Uterus (tissue), 4 donors: Measurements from ENCODE around the gene ITPR2. TPM values are rescaled to one million over a fixed set of nuclear protein-coding genes. Genes with fewer than 3 reads are reported as not detected.

Experiments used
- DNase-seq, 2 donors: peaks; one replicate each; pipeline ENCODE4 v3.0.0-alpha.2; 2019 to 2020
- H3K27ac ChIP-seq, 2 donors: fragments of 200-600 bp; sonication (generic); 1 replicate in 1 of 2; 2 replicates in 1 of 2; pipeline ENCODE4 v1.5.1; 2016 to 2018
- H3K27me3 ChIP-seq, 2 donors: fragments of 200-600 bp; sonication (generic); one replicate each; pipeline ENCODE4 v1.5.1; 2018 to 2019; ENCODE audit warnings: control low read depth in 1 of 2
- H3K36me3 ChIP-seq, 2 donors: fragments of 200-600 bp; sonication (generic); one replicate each; pipeline ENCODE4 v1.5.1; 2019; ENCODE audit warnings: control low read depth in 1 of 2
- H3K4me1 ChIP-seq, 2 donors: fragments of 200-600 bp; sonication (generic); one replicate each; pipeline ENCODE4 v1.5.1; 2018 to 2019; ENCODE audit warnings: control low read depth in 1 of 2
- H3K4me3 ChIP-seq, 2 donors: fragments of 200-600 bp; sonication (generic); 1 replicate in 1 of 2; 2 replicates in 1 of 2; pipeline ENCODE4 v1.5.1; 2018 to 2019; ENCODE audit warnings: mild to moderate bottlenecking in 1 of 2
- H3K9me3 ChIP-seq, 2 donors: fragments of 200-600 bp; sonication (generic); one replicate each; pipeline ENCODE4 v1.5.1; 2019; ENCODE audit warnings: control low read depth in 1 of 2
- POLR2A ChIP-seq, 2 donors: fragments of 450-650 bp; IDR thresholded peaks; one replicate each; pipeline ENCODE4 v1.6.1; 2016; ENCODE audit warnings: antibody characterized with exemption in 2 of 2, mild to moderate bottlenecking in 1 of 2, moderate library complexity in 1 of 2
- intact Hi-C: fragments of 100-400 bp; cut with DNase I; formaldehyde crosslinking; loops from one replicate; pipeline ENCODE4 v1.15.1; 2023; ENCODE audit warnings: low total_unique reads
- total RNA-seq, 4 donors: library from RNA; depleted of rRNA in 3 of 4; stranded (reverse); fragments of >200 nt in 3 of 4; gene quantifications; one replicate each; pipeline versions ENCODE4 v1.1.0 to v1.2.4, GENCODE V29; 2014 to 2023
- TF ChIP-seq, protein P1 (sequence below), 4 experiments: fragments of 200-600 bp in 2 of 4; fragments of 450-650 bp in 2 of 4; sonication (generic) in 2 of 4; IDR thresholded peaks; one replicate each; pipeline ENCODE4 v1.5.1; 2016 to 2019; ENCODE audit warnings: antibody characterized with exemption in 4 of 4, mild to moderate bottlenecking in 2 of 4, moderate library complexity in 1 of 4
- donor health status: DM: yes; HTN: yes; CAD: no.

ITPR2 gene
- total RNA-seq, 4 donors from 2014 or later, result 53.5 to 271 (median 60.4) TPM

GRCh38 chr12:26699237-26699636, 133.8 kb downstream of the ITPR2 start:
- Histone ChIP-seq H3K4me3 (no peak overlapping the region), H3K9me3 (no peaks in the 10 kb centered on the region), H3K4me1 (no peaks in the 10 kb centered on the region), H3K27ac (no peak overlapping the region), H3K36me3 (no peaks in the 10 kb centered on the region), H3K27me3 (no peaks in the 10 kb centered on the region)
- intact Hi-C loops, result no loop called here
- no peak for DNase-seq
- TF ChIP-seq, protein P1, sequence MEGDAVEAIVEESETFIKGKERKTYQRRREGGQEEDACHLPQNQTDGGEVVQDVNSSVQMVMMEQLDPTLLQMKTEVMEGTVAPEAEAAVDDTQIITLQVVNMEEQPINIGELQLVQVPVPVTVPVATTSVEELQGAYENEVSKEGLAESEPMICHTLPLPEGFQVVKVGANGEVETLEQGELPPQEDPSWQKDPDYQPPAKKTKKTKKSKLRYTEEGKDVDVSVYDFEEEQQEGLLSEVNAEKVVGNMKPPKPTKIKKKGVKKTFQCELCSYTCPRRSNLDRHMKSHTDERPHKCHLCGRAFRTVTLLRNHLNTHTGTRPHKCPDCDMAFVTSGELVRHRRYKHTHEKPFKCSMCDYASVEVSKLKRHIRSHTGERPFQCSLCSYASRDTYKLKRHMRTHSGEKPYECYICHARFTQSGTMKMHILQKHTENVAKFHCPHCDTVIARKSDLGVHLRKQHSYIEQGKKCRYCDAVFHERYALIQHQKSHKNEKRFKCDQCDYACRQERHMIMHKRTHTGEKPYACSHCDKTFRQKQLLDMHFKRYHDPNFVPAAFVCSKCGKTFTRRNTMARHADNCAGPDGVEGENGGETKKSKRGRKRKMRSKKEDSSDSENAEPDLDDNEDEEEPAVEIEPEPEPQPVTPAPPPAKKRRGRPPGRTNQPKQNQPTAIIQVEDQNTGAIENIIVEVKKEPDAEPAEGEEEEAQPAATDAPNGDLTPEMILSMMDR (IDR thresholded peaks at IDR 0.05), result no peak
- no peak for TF ChIP-seq POLR2A (IDR thresholded peaks at IDR 0.05)

- no peaks in the 10 kb centered on the region for H3K36me3 ChIP-seq
- H3K4me3 ChIP-seq, result no peak overlapping the region
- intact Hi-C loops, result no loop called here
- TF ChIP-seq, protein P1 (IDR thresholded peaks at IDR 0.05), result no peak
- TF ChIP-seq POLR2A (IDR thresholded peaks at IDR 0.05), result no peak
- H3K27ac ChIP-seq, result no peak overlapping the region
- no peaks in the 10 kb centered on the region for H3K4me1 ChIP-seq
- no peaks in the 10 kb centered on the region for H3K27me3 ChIP-seq
- no peaks in the 10 kb centered on the region for H3K9me3 ChIP-seq
- DNase-seq, result no peak
Observed at GRCh38 chr12:26698186-26698585, 134.8 kb downstream of the ITPR2 start.

DNA sequence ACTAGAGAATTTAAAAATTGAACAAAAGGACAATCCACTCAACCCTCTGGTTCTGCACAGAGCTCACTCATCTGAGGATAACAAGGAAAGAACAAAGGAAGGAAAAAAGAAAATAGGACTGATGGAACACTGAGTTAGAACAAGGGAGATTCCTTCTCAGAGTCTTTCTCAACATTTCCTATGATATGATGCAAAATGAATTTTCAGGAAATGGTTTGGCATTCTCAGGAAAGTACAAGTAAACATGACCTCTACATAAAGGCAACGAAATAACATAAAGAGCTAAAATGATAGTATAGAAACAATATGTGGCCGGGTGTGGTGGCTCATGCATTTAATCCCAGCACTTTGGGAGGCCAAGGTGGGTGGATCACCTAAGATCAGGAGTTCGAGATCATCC, 135.8 kb downstream of the ITPR2 start:
- no peaks in the 10 kb centered on the region for H3K4me1 ChIP-seq
- DNase-seq, result no peak
- TF ChIP-seq, protein P1 (IDR thresholded peaks at IDR 0.05), result no peak
- no peak for TF ChIP-seq POLR2A (IDR thresholded peaks at IDR 0.05)
- no peaks in the 10 kb centered on the region for H3K27me3 ChIP-seq
- intact Hi-C loops, result no loop called here
- no peaks in the 10 kb centered on the region for H3K9me3 ChIP-seq
- no peak overlapping the region for H3K4me3 ChIP-seq
- no peaks in the 10 kb centered on the region for H3K36me3 ChIP-seq
- H3K27ac ChIP-seq, result no peak overlapping the region

DNA sequence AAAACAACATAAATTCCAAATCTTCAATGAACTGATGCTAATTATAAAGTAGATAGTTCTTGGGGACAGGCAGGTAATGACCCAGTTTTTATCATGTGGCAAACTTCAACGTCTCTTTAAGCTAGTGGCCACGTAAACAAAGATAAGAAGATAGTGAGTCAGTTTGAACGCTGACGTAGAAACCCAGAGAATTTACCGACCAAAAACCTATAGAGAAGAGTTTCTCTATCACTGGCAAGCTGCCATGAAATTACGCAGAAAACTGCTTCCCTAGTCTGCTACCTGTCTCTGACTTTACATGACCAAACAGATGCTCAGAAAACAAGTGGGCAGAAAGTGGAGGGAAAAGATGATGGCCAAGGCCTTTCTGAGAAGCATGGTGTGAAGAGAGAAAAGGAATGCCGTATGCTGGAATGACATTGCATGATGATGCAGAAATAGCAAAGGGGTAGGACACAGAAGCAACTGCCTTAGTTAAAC, 136.3 kb downstream of the ITPR2 start:
- Histone ChIP-seq H3K36me3 (no peaks in the 10 kb centered on the region), H3K4me1 (no peaks in the 10 kb centered on the region), H3K9me3 (no peaks in the 10 kb centered on the region), H3K4me3 (no peak overlapping the region), H3K27ac (no peak overlapping the region), H3K27me3 (no peaks in the 10 kb centered on the region)
- no peak for DNase-seq
- intact Hi-C loops, result no loop called here
- TF ChIP-seq, protein P1 (IDR thresholded peaks at IDR 0.05), result no peak
- no peak for TF ChIP-seq POLR2A (IDR thresholded peaks at IDR 0.05)

DNA sequence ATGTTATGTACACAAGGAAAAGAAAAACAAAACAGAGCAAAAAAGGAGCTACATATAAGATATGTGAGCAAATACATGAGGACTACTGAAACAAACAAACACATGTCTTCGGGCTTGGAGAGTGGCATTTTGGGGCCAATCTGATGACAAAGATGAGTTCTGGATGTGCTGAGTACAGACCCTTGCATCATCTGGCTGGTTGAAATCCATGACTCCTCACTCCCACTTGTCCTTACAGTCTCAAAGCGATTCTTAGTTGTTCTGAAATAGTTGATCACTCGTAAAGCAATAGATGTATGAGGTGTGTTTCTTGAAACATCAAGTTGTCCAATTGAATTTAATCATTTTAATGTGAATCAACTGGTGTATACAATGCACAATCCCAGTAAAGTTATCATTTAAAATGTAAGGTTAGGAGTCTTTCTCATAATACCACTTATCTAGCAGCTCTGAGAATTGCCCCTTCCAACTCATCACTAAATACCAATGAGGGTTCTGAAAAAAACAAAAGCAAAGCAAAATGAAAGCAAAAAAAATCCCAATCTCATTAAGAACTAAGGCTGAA, 136.9 kb downstream of the ITPR2 start:
- Histone ChIP-seq H3K27me3 (no peaks in the 10 kb centered on the region), H3K36me3 (no peaks in the 10 kb centered on the region), H3K4me3 (no peak overlapping the region), H3K4me1 (no peaks in the 10 kb centered on the region), H3K9me3 (no peaks in the 10 kb centered on the region), H3K27ac (no peak overlapping the region)
- TF ChIP-seq POLR2A (IDR thresholded peaks at IDR 0.05), result no peak
- TF ChIP-seq, protein P1 (IDR thresholded peaks at IDR 0.05), result no peak
- no peak for DNase-seq
- intact Hi-C loops, result no loop called here
